Adrenal gland (tissue), 12 donors: Measurements from ENCODE around the gene NCAPG2. TPM values are rescaled to one million over a fixed set of nuclear protein-coding genes. Genes with fewer than 3 reads are reported as not detected.

Experiments used
- DNase-seq, 7 donors: peaks; one replicate each; pipeline ENCODE4 v3.0.0-alpha.2; 2019 to 2020
- H3K27ac ChIP-seq, 5 donors: fragments of 200-600 bp; sonication (generic) in 4 of 5; 1 replicate in 3 of 5; 2 replicates in 2 of 5; pipeline versions ENCODE4 v1.5.1 to v1.8.0; 2016 to 2020; ENCODE audit warnings: mild to moderate bottlenecking in 1 of 5
- H3K27me3 ChIP-seq: fragments of 200-600 bp; 2 replicates; pipeline ENCODE4 v1.8.0; 2021
- H3K36me3 ChIP-seq, 2 donors: fragments of 200-600 bp; replicated peaks in 1 of 2; 1 replicate in 1 of 2; 2 replicates in 1 of 2; pipeline versions ENCODE4 v1.5.1 to v1.8.0; 2018 to 2022
- H3K4me1 ChIP-seq, 2 donors: fragments of 200-600 bp; replicated peaks in 1 of 2; 1 replicate in 1 of 2; 2 replicates in 1 of 2; pipeline versions ENCODE4 v1.5.1 to v1.8.0; 2018 to 2021
- H3K4me3 ChIP-seq, 4 donors: fragments of 200-600 bp; sonication (generic) in 3 of 4; one replicate each; pipeline ENCODE4 v1.5.1; 2016 to 2018
- H3K9me3 ChIP-seq, 3 donors: fragments of 200-600 bp; sonication (generic) in 1 of 3; replicated peaks in 1 of 3; 1 replicate in 2 of 3; 2 replicates in 1 of 3; pipeline versions ENCODE4 v1.5.1 to v1.8.0; 2016 to 2021
- CTCF ChIP-seq, 6 experiments: fragments of 450-650 bp in 4 of 6; fragments of 200-600 bp in 2 of 6; sonication (generic) in 1 of 6; IDR thresholded peaks; 1 replicate in 5 of 6; 2 replicates in 1 of 6; pipeline versions ENCODE4 v1.5.1 to v1.8.0; 2016 to 2021; ENCODE audit warnings: antibody characterized with exemption in 6 of 6, mild to moderate bottlenecking in 2 of 6, moderate library complexity in 1 of 6
- POLR2A ChIP-seq, 2 donors: fragments of 450-650 bp; IDR thresholded peaks; one replicate each; pipeline ENCODE4 v1.6.1; 2017; ENCODE audit warnings: antibody characterized with exemption in 2 of 2, mild to moderate bottlenecking in 2 of 2, moderate library complexity in 1 of 2
- WGBS, 4 donors: extraction: QIAGEN DNeasy Blood & Tissue Kit in 2 of 4; methylation state at CpG; one replicate each; pipeline versions ENCODE4 v1.1.5 to v1.1.7; 2013 to 2017; 5-methylcytosine and 5-hydroxymethylcytosine counted together
- intact Hi-C, 2 donors: fragments of 100-400 bp; cut with DNase I; formaldehyde crosslinking; loops; one replicate each; pipeline versions ENCODE4 v1.14.1 to v1.15.0; 2022 to 2023
- polyA plus RNA-seq, 3 donors: library from polyadenylated mRNA; stranded (reverse); fragments of 200-250 nt in 2 of 3; fragments of 350-450 nt in 1 of 3; fragmentation: Illumina TruSeq in 1 of 3; extraction: RNeasy Lipid Tissue Mini Kit (QIAGEN cat#74804) in 1 of 3; gene quantifications; one replicate each; pipeline ENCODE4 v1.2.3, GENCODE V29; 2013 to 2014
- total RNA-seq, 9 donors: library from RNA; depleted of rRNA in 4 of 9; stranded (reverse); fragments of >200 nt in 4 of 9; fragments of 120-200 nt in 1 of 9; fragmentation: NEBNext Ultra II Directional in 1 of 9; extraction: Animal tissue kit (Norgen Biotek cat#: 25700) in 1 of 9; gene quantifications; one replicate each; pipeline versions ENCODE4 v1.1.0 to v1.2.4, GENCODE V29; 2013 to 2023
- donor health status: healthy with polysubstance abuse.
- donor health status: Bipolar disorder and iron deficiency.
- donor health status: DM: yes; HTN: yes; CAD: no.
- donor health status: DM: no; HTN: no; CAD: no.
- donor health status: DM: no; HTN: no; CAD: no.
- donor health status: DM: yes; HTN: yes; CAD: no.

Gene NCAPG2
- total and polyA plus RNA-seq, 12 donors = 1.6 to 11.6 (median 5.9) TPM

- H3K4me1 ChIP-seq = no peaks in the 10 kb centered on the region
- H3K9me3 ChIP-seq = no peaks in the 10 kb centered on the region
- no peak overlapping the region for H3K27ac ChIP-seq
- H3K4me3 ChIP-seq = no peak overlapping the region
- 76 to 85% (median 82%) methylated on average over 7 to 8 of the region's 8 CpGs for WGBS, 4 donors
- DNase-seq = no peak
- TF ChIP-seq CTCF (IDR thresholded peaks at IDR 0.05) (no peak), POLR2A (IDR thresholded peaks at IDR 0.05) (no peak)
- intact Hi-C loops = no loop called here
- no peaks in the 10 kb centered on the region for H3K36me3 ChIP-seq
- H3K27me3 ChIP-seq = no peaks in the 10 kb centered on the region
Observed at GRCh38 chr7:158611541-158611940, 93.1 kb downstream of the NCAPG2 start.

GRCh38 chr7:158609313-158609974 is 95.2 kb downstream of the NCAPG2 start:
- no peak for DNase-seq
- Histone ChIP-seq H3K4me1 (no peaks in the 10 kb centered on the region), H3K9me3 (no peaks in the 10 kb centered on the region), H3K27ac (no peak overlapping the region), H3K27me3 (no peaks in the 10 kb centered on the region), H3K4me3 (no peak overlapping the region), H3K36me3 (no peaks in the 10 kb centered on the region)
- no peak for TF ChIP-seq POLR2A (IDR thresholded peaks at IDR 0.05)
- TF ChIP-seq CTCF (IDR thresholded peaks at IDR 0.05) = no peak
- WGBS, 4 donors = 85 to 94% (median 91%) methylated on average over 6 to 7 of the region's 7 CpGs
- intact Hi-C loops = no loop called here

- no peak for DNase-seq
- 91 to 94% (median 93%) methylated on average over 6 of the region's 6 CpGs for WGBS, 4 donors
- Histone ChIP-seq H3K36me3 (no peaks in the 10 kb centered on the region), H3K27ac (no peak overlapping the region), H3K4me1 (no peaks in the 10 kb centered on the region), H3K4me3 (no peak overlapping the region), H3K27me3 (no peaks in the 10 kb centered on the region), H3K9me3 (no peaks in the 10 kb centered on the region)
- TF ChIP-seq POLR2A (IDR thresholded peaks at IDR 0.05) = no peak
- TF ChIP-seq CTCF (IDR thresholded peaks at IDR 0.05) = no peak
- intact Hi-C loops = no loop called here
Observed at GRCh38 chr7:158607563-158607962, 97.0 kb downstream of the NCAPG2 start.

- Histone ChIP-seq H3K4me1 (no peaks in the 10 kb centered on the region), H3K27ac (no peak overlapping the region), H3K36me3 (no peaks in the 10 kb centered on the region), H3K9me3 (no peaks in the 10 kb centered on the region), H3K4me3 (no peak overlapping the region), H3K27me3 (no peaks in the 10 kb centered on the region)
- intact Hi-C loops = no loop called here
- peak in 1 of 7 donors; percentile 17 for DNase-seq
- 96 to 98% (median 97%) methylated on average over 14 to 18 of the region's 18 CpGs for WGBS, 4 donors
- TF ChIP-seq CTCF (IDR thresholded peaks at IDR 0.05) (no peak), POLR2A (IDR thresholded peaks at IDR 0.05) (no peak)
Observed at GRCh38 chr7:158606671-158607424, 97.8 kb downstream of the NCAPG2 start.
